H1 (cell line): Measurements from ENCODE around the gene ZBTB43. TPM values are rescaled to one million over a fixed set of nuclear protein-coding genes. Genes with fewer than 3 reads are reported as not detected.

Experiments
- CTCF ChIA-PET: fragments of 300-600 bp; sonication (Branson Sonifier 250); formaldehyde crosslinking; loops from one replicate; lab custom pipeline; 2021; ENCODE audit not compliant: partially characterized antibody; lab: Charles Lee
- POLR2A ChIA-PET: fragments of 300-600 bp; sonication (Branson Sonifier 250); formaldehyde crosslinking; loops from one replicate; lab custom pipeline; 2021; ENCODE audit warnings: inconsistent platforms; ENCODE audit not compliant: partially characterized antibody; lab: Charles Lee
- DNase-seq, 2 experiments: peaks; one replicate each; pipeline versions ENCODE4 v3.0.0 to v3.0.0-alpha.2; 2010 to 2022; ENCODE audit warnings: low spot score in 2 of 2, low read depth in 1 of 2, mixed read lengths in 1 of 2
- FAIRE-seq: peaks from 2 replicates; lab custom pipeline; 2011; peaks lifted over from hg19 to GRCh38; lab: Jason Lieb, UNC
- H2AFZ ChIP-seq: 2 replicates; pipeline ENCODE4 v1.8.1; 2012; ENCODE audit warnings: low read length, inconsistent platforms
- H2AK5ac ChIP-seq: 2 replicates; pipeline ENCODE4 v1.6.1; 2013; ENCODE audit warnings: low read depth, low read length
- H2BK120ac ChIP-seq: replicated peaks from 2 replicates; pipeline ENCODE3; 2013; ENCODE audit warnings: low read depth, low read length, inconsistent platforms
- H2BK12ac ChIP-seq: 2 replicates; pipeline ENCODE4 v1.6.1; 2013; ENCODE audit warnings: low read depth, low read length
- H2BK15ac ChIP-seq: 2 replicates; pipeline ENCODE4 v1.6.1; 2013; ENCODE audit warnings: low read length
- H2BK20ac ChIP-seq: 2 replicates; pipeline ENCODE4 v1.6.1; 2013; ENCODE audit warnings: low read length
- H2BK5ac ChIP-seq: 2 replicates; pipeline ENCODE4 v1.6.1; 2013; ENCODE audit warnings: low read depth, low read length
- H3K14ac ChIP-seq: 2 replicates; pipeline ENCODE4 v1.6.1; 2013; ENCODE audit warnings: inconsistent platforms; ENCODE audit not compliant: insufficient read length
- H3K18ac ChIP-seq: 2 replicates; pipeline ENCODE4 v1.6.1; 2013; ENCODE audit warnings: low read length; ENCODE audit errors: extremely low read depth
- H3K23ac ChIP-seq: 2 replicates; pipeline ENCODE4 v1.6.1; 2013; ENCODE audit warnings: inconsistent platforms; ENCODE audit not compliant: insufficient read length
- H3K23me2 ChIP-seq: 2 replicates; pipeline ENCODE4 v1.6.1; 2013; ENCODE audit warnings: low read depth, low read length
- H3K27ac ChIP-seq: 2 replicates; pipeline ENCODE4 v1.6.1; 2011; ENCODE audit warnings: low read depth, low read length, inconsistent platforms
- H3K27me3 ChIP-seq, 4 experiments: replicated peaks in 1 of 4; 1 replicate in 1 of 4; 2 replicates in 3 of 4; pipeline versions ENCODE4 v1.6.1 to v1.8.1; 2011 to 2013; ENCODE audit warnings: low read length in 3 of 4, mild to moderate bottlenecking in 3 of 4, inconsistent platforms in 2 of 4, mixed read lengths in 2 of 4, moderate library complexity in 1 of 4; ENCODE audit not compliant: control insufficient read depth in 3 of 4, insufficient read depth in 3 of 4; ENCODE audit errors: extremely low read depth in 1 of 4
- H3K36me3 ChIP-seq, 4 experiments: 2 replicates each; pipeline versions ENCODE4 v1.6.1 to v1.8.1; 2011 to 2013; ENCODE audit warnings: mild to moderate bottlenecking in 4 of 4, low read length in 3 of 4, moderate library complexity in 2 of 4, control low read depth in 1 of 4, inconsistent platforms in 1 of 4; ENCODE audit not compliant: insufficient read depth in 4 of 4, control insufficient read depth in 2 of 4
- H3K4ac ChIP-seq: replicated peaks from 2 replicates; pipeline ENCODE3; 2013; ENCODE audit warnings: low read length, low read depth, mixed read lengths, inconsistent platforms; ENCODE audit not compliant: insufficient read length
- H3K4me1 ChIP-seq, 4 experiments: replicated peaks in 1 of 4; 1 replicate in 1 of 4; 2 replicates in 3 of 4; pipeline versions ENCODE4 v1.6.1 to v1.8.1; 2011 to 2013; ENCODE audit warnings: low read length in 3 of 4, inconsistent platforms in 2 of 4, mixed read lengths in 1 of 4; ENCODE audit not compliant: insufficient read depth in 4 of 4, control insufficient read depth in 3 of 4
- H3K4me2 ChIP-seq, 2 experiments: 2 replicates each; pipeline versions ENCODE4 v1.6.1 to v1.8.1; 2011 to 2013; ENCODE audit warnings: low read depth in 2 of 2, low read length in 2 of 2, control low read depth in 1 of 2, inconsistent platforms in 1 of 2, mild to moderate bottlenecking in 1 of 2; ENCODE audit not compliant: insufficient read depth in 1 of 2
- H3K4me3 ChIP-seq, 4 experiments: fragments of 200-600, 300-600 bp in 1 of 4; sonication (generic), shearing (Covaris generic), sonication (Bioruptor Twin) in 1 of 4; 2 replicates each; pipeline versions ENCODE4 v1.5.1 to v1.8.1; 2011 to 2016; ENCODE audit warnings: low read length in 4 of 4, low read depth in 3 of 4, control low read depth in 2 of 4, inconsistent platforms in 2 of 4, mild to moderate bottlenecking in 2 of 4, mixed read lengths in 1 of 4, moderate library complexity in 1 of 4; ENCODE audit not compliant: insufficient read depth in 2 of 4; ENCODE audit errors: extremely low read depth in 1 of 4
- H3K56ac ChIP-seq: replicated peaks from 2 replicates; pipeline ENCODE3; 2013; ENCODE audit warnings: low read depth, mild to moderate bottlenecking, mixed read lengths, low read length, inconsistent platforms; ENCODE audit not compliant: insufficient read length
- H3K79me1 ChIP-seq: 2 replicates; pipeline ENCODE4 v1.6.1; 2013; ENCODE audit warnings: low read depth, low read length, control low read depth
- H3K79me2 ChIP-seq, 2 experiments: 2 replicates each; pipeline versions ENCODE4 v1.6.1 to v1.8.1; 2012 to 2013; ENCODE audit warnings: low read length in 2 of 2, mild to moderate bottlenecking in 2 of 2, inconsistent platforms in 1 of 2; ENCODE audit not compliant: insufficient read depth in 2 of 2, control insufficient read depth in 1 of 2
- H3K9ac ChIP-seq, 4 experiments: replicated peaks in 1 of 4; 1 replicate in 1 of 4; 2 replicates in 3 of 4; pipeline versions ENCODE4 v1.6.1 to v1.8.1; 2011 to 2013; ENCODE audit warnings: low read depth in 3 of 4, low read length in 3 of 4, control low read depth in 2 of 4, mild to moderate bottlenecking in 2 of 4, moderate library complexity in 2 of 4, inconsistent platforms in 1 of 4; ENCODE audit errors: extremely low read depth in 1 of 4
- H3K9me3 ChIP-seq, 2 experiments: 2 replicates each; pipeline versions ENCODE4 v1.6.1 to v1.8.1; 2012 to 2013; ENCODE audit warnings: mild to moderate bottlenecking in 2 of 2, moderate library complexity in 2 of 2, control low read depth in 1 of 2, inconsistent platforms in 1 of 2, low read depth in 1 of 2, low read length in 1 of 2, mixed read lengths in 1 of 2; ENCODE audit not compliant: insufficient read depth in 2 of 2
- H4K20me1 ChIP-seq, 2 experiments: replicated peaks in 1 of 2; 2 replicates each; pipeline versions ENCODE3 to v1.8.1; 2011 to 2013; ENCODE audit warnings: inconsistent platforms in 2 of 2, low read length in 2 of 2, mild to moderate bottlenecking in 1 of 2; ENCODE audit not compliant: insufficient read depth in 2 of 2, control insufficient read depth in 1 of 2
- H4K5ac ChIP-seq: 2 replicates; pipeline ENCODE4 v1.6.1; 2013; ENCODE audit warnings: low read length, low read depth, mixed read lengths, inconsistent platforms; ENCODE audit not compliant: insufficient read length
- H4K8ac ChIP-seq: 2 replicates; pipeline ENCODE4 v1.8.0; 2013; ENCODE audit warnings: mild to moderate bottlenecking, moderate library complexity, low read length, inconsistent platforms; ENCODE audit not compliant: insufficient read depth; ENCODE audit errors: extremely low read depth
- H4K91ac ChIP-seq: replicated peaks from 2 replicates; pipeline ENCODE3; 2013; ENCODE audit warnings: low read length, mixed read lengths, inconsistent platforms; ENCODE audit not compliant: insufficient read length
- ATF3 ChIP-seq: IDR thresholded peaks from 2 replicates; pipeline ENCODE4 v1.6.1; 2011; ENCODE audit warnings: low read depth, mild to moderate bottlenecking, low read length; ENCODE audit not compliant: insufficient read depth
- CBX8 ChIP-seq: fragments of 300-800, 300-1000 bp; sonication (generic); IDR thresholded peaks from 2 replicates; pipeline ENCODE4 v1.7.1; 2016; ENCODE audit warnings: low read depth, low read length, borderline replicate concordance
- CREB1 ChIP-seq: IDR thresholded peaks from 2 replicates; pipeline ENCODE4 v1.6.1; 2012; ENCODE audit warnings: inconsistent platforms
- HDAC6 ChIP-seq: IDR thresholded peaks from one replicate; pipeline ENCODE4 v1.7.1; 2012; ENCODE audit warnings: low read depth, mild to moderate bottlenecking, inconsistent platforms, low read length, moderate library complexity
- KDM4A ChIP-seq: IDR thresholded peaks from one replicate; pipeline ENCODE4 v1.7.1; 2012; ENCODE audit warnings: low read depth, mild to moderate bottlenecking, moderate library complexity, low read length, inconsistent platforms; ENCODE audit not compliant: severe bottlenecking
- KDM5A ChIP-seq: fragments of 200-600 bp; IDR thresholded peaks from 2 replicates; pipeline ENCODE4 v1.7.1; 2012; ENCODE audit warnings: mild to moderate bottlenecking, low read length, inconsistent platforms, mixed read lengths
- MAFK ChIP-seq: IDR thresholded peaks from 2 replicates; pipeline ENCODE4 v1.6.1; 2012; ENCODE audit warnings: low read depth, mild to moderate bottlenecking, improper control_type of control experiment, low read length
- NRF1 ChIP-seq: IDR thresholded peaks from 2 replicates; pipeline ENCODE4 v1.6.1; 2011; ENCODE audit warnings: mild to moderate bottlenecking, low read depth, low read length, improper control_type of control experiment
- POLR2A ChIP-seq, 2 experiments: IDR thresholded peaks; 1 replicate in 1 of 2; 2 replicates in 1 of 2; pipeline ENCODE4 v1.6.1; 2011; ENCODE audit warnings: low read depth in 2 of 2, low read length in 2 of 2, mild to moderate bottlenecking in 2 of 2; ENCODE audit errors: control extremely low read depth in 1 of 2
- POLR2AphosphoS5 ChIP-seq: IDR thresholded peaks from 2 replicates; pipeline ENCODE4 v1.6.1; 2011; ENCODE audit warnings: low read depth, low read length
- POU5F1 ChIP-seq: IDR thresholded peaks from 2 replicates; pipeline ENCODE4 v1.6.1; 2011; ENCODE audit warnings: low read depth, mild to moderate bottlenecking, low read length, moderate library complexity
- RFX5 ChIP-seq: IDR thresholded peaks from 2 replicates; pipeline ENCODE4 v1.6.1; 2011; ENCODE audit warnings: low read depth, low read length, improper control_type of control experiment, borderline replicate concordance
- SP2 ChIP-seq: IDR thresholded peaks from 2 replicates; pipeline ENCODE4 v1.6.1; 2012; ENCODE audit warnings: mild to moderate bottlenecking, low read length, inconsistent platforms
- SP4 ChIP-seq: IDR thresholded peaks from 2 replicates; pipeline ENCODE4 v1.6.1; 2012; ENCODE audit warnings: low read length, inconsistent platforms
- SRF ChIP-seq: IDR thresholded peaks from 2 replicates; pipeline ENCODE4 v1.6.1; 2011; ENCODE audit warnings: mild to moderate bottlenecking, low read depth, low read length, moderate library complexity
- WGBS, 2 experiments: shearing (Covaris generic) in 1 of 2; methylation state at CpG; one replicate each; pipeline versions ENCODE4 v1.1.6 to v1.1.7; 2013 to 2015; ENCODE audit warnings: low lambda C conversion rate in 2 of 2, mixed read lengths in 2 of 2, inconsistent platforms in 1 of 2, low coverage in 1 of 2, missing lambda C conversion rate in 1 of 2; ENCODE audit not compliant: insufficient replicate concordance in 2 of 2, insufficient coverage in 1 of 2, insufficient read length in 1 of 2; ENCODE audit errors: extremely low coverage in 1 of 2, missing lambda C conversion rate in 1 of 2; 5-methylcytosine and 5-hydroxymethylcytosine counted together
- polyA plus RNA-seq, 7 experiments: library from polyadenylated mRNA; depleted of rRNA in 3 of 7; stranded (reverse) in 5 of 7; unstranded in 2 of 7; fragments of >200 nt in 5 of 7; fragments of 200-250 nt in 2 of 7; gene quantifications; 1 replicate in 5 of 7; 2 replicates in 1 of 7; 4 replicates in 1 of 7; pipeline versions ENCODE4 v1.2.1 to v1.2.3, GENCODE V29; 2011 to 2013; ENCODE audit warnings: missing spikeins in 2 of 7, mixed read lengths in 2 of 7
- total RNA-seq: library from RNA; stranded (reverse); fragmentation: NEBNext Ultra II Directional; extraction: Animal tissue kit (Norgen Biotek cat#: 25700); gene quantifications from 2 replicates; pipeline ENCODE4 v1.2.1, GENCODE V29; 2021

ZBTB43 gene
- total and polyA plus RNA-seq, 2 of the 8 experiments (the other 6 are each of a cell fraction or from before 2014, with no cell fraction given), result 4.1 to 16.7 TPM

- Histone ChIP-seq H3K9me3 (no peaks in the 10 kb centered on the region), H2BK12ac (no peak overlapping the region), H3K27ac (no peak overlapping the region), H3K27me3 (no peaks in the 10 kb centered on the region), H3K79me1 (peaks cover 9% of the 10 kb centered on the region), H2BK5ac (no peak overlapping the region), H2AFZ (no peak overlapping the region), H3K4me1 (no peaks in the 10 kb centered on the region), H4K91ac (no peak overlapping the region), H3K4me3 (no peak overlapping the region), H3K9ac (no peak overlapping the region), H3K36me3 (peaks cover 16 to 21% (median 19%) of the 10 kb centered on the region in 4 experiments), H4K8ac (no peak overlapping the region), H3K23ac (no peak overlapping the region), H2AK5ac (no peak overlapping the region), H2BK15ac (no peak overlapping the region), H3K79me2 (peaks cover 0 to 10% of the 10 kb centered on the region in 2 experiments; a peak in 1 of 4 replicates), H3K14ac (no peak overlapping the region), H3K56ac (no peak overlapping the region), H3K23me2 (no peaks in the 10 kb centered on the region), H3K18ac (no peak overlapping the region), H4K20me1 (peaks cover 2 to 9% of the 10 kb centered on the region in 2 experiments), H4K5ac (no peak overlapping the region), H3K4me2 (no peak overlapping the region), H2BK20ac (no peak overlapping the region), H2BK120ac (no peak overlapping the region), H3K4ac (no peak overlapping the region)
- DNase-seq, result no peak
- POLR2A ChIA-PET, result no interaction called here
- CTCF ChIA-PET, result interaction anchor here (3.1 kb wide), 1 partner anchor 10 kb away, joined by 9 read pairs; no protein-coding TSS in a partner anchor
- WGBS, 2 experiments, result 95% methylated on average over 2 of the region's 2 CpGs; no CpG with 5 or more reads in 1 of the 2 experiments
- no peak for FAIRE-seq
- TF ChIP-seq NRF1 (no peak), POLR2A (IDR thresholded peaks at IDR 0.05; ENCODE audit: control extremely low read depth in 1 of 2, low read depth in 2 of 2, low read length in 2 of 2) (no peak), RFX5 (no peak), KDM4A (no peak), CBX8 (no peak), SRF (no peak), HDAC6 (no peak), SP2 (no peak), ATF3 (no peak), POU5F1 (no peak), POLR2AphosphoS5 (no peak), MAFK (no peak), KDM5A (no peak), SP4 (no peak), CREB1 (no peak)
Measured at GRCh38 chr9:126836216-126836615, 31.4 kb downstream of the ZBTB43 start.
